ENCODE results near the gene WNT5A.

WNT5A gene

GRCh38 chr3:55486857-55487380 lies at the start of gene WNT5A:
Gene WNT5A, minus strand, starts transcription at chr3:55487306. Its CDS starts 321 bp downstream, at chr3:55486985.
- no peak within 1 kb of the TSS for H3K27ac ChIP-seq
- TF ChIP-seq, protein P1, sequence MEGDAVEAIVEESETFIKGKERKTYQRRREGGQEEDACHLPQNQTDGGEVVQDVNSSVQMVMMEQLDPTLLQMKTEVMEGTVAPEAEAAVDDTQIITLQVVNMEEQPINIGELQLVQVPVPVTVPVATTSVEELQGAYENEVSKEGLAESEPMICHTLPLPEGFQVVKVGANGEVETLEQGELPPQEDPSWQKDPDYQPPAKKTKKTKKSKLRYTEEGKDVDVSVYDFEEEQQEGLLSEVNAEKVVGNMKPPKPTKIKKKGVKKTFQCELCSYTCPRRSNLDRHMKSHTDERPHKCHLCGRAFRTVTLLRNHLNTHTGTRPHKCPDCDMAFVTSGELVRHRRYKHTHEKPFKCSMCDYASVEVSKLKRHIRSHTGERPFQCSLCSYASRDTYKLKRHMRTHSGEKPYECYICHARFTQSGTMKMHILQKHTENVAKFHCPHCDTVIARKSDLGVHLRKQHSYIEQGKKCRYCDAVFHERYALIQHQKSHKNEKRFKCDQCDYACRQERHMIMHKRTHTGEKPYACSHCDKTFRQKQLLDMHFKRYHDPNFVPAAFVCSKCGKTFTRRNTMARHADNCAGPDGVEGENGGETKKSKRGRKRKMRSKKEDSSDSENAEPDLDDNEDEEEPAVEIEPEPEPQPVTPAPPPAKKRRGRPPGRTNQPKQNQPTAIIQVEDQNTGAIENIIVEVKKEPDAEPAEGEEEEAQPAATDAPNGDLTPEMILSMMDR (IDR thresholded peaks at IDR 0.05): no peak; the same call in 1 of the 2 replicates

- TF ChIP-seq, protein P1 (IDR thresholded peaks at IDR 0.05): no peak
- no peak for TF ChIP-seq ZFX (IDR thresholded peaks at IDR 0.05; ENCODE audit: borderline replicate concordance)
- H3K27ac ChIP-seq: no peak overlapping the region
Measured at GRCh38 chr3:55534876-55535275, 47.8 kb upstream of the WNT5A start.

GRCh38 chr3:55532806-55533205 lies 45.7 kb upstream of the WNT5A start:
- no peak overlapping the region for H3K27ac ChIP-seq
- TF ChIP-seq, protein P1 (IDR thresholded peaks at IDR 0.05): no peak
- TF ChIP-seq ZFX (IDR thresholded peaks at IDR 0.05; ENCODE audit: borderline replicate concordance): no peak

GRCh38 chr3:55531321-55531720 lies 44.2 kb upstream of the WNT5A start:
- TF ChIP-seq, protein P1 (IDR thresholded peaks at IDR 0.05): no peak
- no peak for TF ChIP-seq ZFX (IDR thresholded peaks at IDR 0.05; ENCODE audit: borderline replicate concordance)
- no peak overlapping the region for H3K27ac ChIP-seq

DNA sequence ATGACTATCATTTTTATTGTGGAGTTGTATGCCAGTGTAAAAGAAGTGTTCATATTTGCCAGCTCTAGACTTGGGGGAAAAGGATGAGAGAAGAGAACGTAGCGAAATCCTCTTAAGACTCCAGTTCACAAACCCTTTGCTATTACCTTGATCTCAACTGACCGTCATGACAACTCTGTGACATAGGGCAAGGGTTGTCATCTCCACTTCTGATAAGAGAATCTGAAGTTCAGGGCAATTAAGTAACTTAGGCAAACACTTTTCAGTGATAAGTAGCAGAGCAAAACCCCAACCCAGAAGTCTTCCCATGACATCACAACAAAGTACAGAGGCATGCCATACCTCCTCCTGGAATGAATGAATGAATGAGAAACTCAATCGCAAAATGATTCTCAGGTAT lies 40.3 kb upstream of the WNT5A start:
- TF ChIP-seq ZFX (IDR thresholded peaks at IDR 0.05; ENCODE audit: borderline replicate concordance): no peak
- TF ChIP-seq, protein P1 (IDR thresholded peaks at IDR 0.05): no peak
- H3K27ac ChIP-seq: no peak overlapping the region

DNA sequence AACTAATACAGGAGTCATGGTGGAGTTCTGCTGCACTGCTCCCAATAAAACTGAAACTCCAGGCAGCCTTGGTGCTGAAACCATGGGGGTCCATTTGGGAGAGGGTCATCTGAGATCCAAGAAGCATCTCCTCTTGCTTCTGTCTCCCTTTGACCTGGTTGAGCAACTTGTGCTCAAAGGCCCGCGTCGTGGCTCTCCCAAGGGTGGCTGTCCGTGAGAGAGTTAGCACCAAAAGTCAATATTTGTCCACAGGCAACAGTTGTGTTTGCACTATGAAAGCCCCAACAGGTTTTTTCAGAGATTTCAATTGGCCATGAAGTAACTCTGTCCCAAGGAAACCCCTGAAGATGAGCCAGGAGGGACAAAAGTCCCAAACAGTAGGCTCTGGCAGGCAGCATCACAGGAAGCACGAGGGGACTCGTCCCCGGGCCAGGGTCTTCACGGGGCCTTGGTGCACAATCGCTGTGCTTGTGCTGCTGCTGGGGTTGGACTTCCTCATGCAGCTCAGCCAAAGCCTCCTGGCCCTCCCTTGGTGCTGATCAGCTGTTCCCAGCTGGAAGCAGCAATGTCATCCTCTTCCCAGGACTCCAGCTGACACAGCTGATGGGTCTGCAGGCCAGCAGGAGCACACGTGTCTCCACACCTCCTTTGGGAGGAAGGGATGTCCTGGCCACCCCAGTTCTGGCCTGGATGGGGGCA lies 39.4 kb upstream of the WNT5A start:
- H3K27ac ChIP-seq: no peak overlapping the region
- TF ChIP-seq, protein P1 (IDR thresholded peaks at IDR 0.05): no peak
- no peak for TF ChIP-seq ZFX (IDR thresholded peaks at IDR 0.05; ENCODE audit: borderline replicate concordance)

- TF ChIP-seq, protein P1 (IDR thresholded peaks at IDR 0.05): no peak
- no peak for TF ChIP-seq ZFX (IDR thresholded peaks at IDR 0.05; ENCODE audit: borderline replicate concordance)
- H3K27ac ChIP-seq: no peak overlapping the region
Measured at GRCh38 chr3:55525436-55525835, 38.3 kb upstream of the WNT5A start.

All from 22Rv1 (cell line).